RWPE2 (cell line): ENCODE results near the gene TCFL5.

Experiments used
- ATAC-seq: fragments of 200-7000 bp; cut with Tn5 transposase; 3 replicates; pipeline ENCODE4 v1.9.1; 2021; ENCODE audit warnings: low read depth
- DNase-seq: peaks from one replicate; pipeline ENCODE4 v3.0.0-alpha.2; 2020; ENCODE audit warnings: low spot score
- H3K27ac ChIP-seq: fragments of 450-650 bp; 2 replicates; pipeline ENCODE4 v1.5.1; 2017; ENCODE audit warnings: mild to moderate bottlenecking; ENCODE audit not compliant: poor library complexity, severe bottlenecking
- H3K27me3 ChIP-seq: fragments of 250-450 bp; sonication (Bioruptor Pico); 2 replicates; pipeline ENCODE4 v1.5.1; 2021; ENCODE audit warnings: mild to moderate bottlenecking, moderate library complexity; ENCODE audit not compliant: insufficient read depth, poor library complexity, severe bottlenecking
- H3K36me3 ChIP-seq: fragments of 250-450 bp; sonication (Bioruptor Pico); 2 replicates; pipeline ENCODE4 v1.5.1; 2020; ENCODE audit warnings: low read depth, mild to moderate bottlenecking, moderate library complexity
- H3K4me1 ChIP-seq: fragments of 250-450 bp; sonication (Bioruptor Pico); 2 replicates; pipeline ENCODE4 v1.5.1; 2021; ENCODE audit warnings: mild to moderate bottlenecking, moderate library complexity; ENCODE audit not compliant: insufficient read depth, poor library complexity, severe bottlenecking
- H3K4me3 ChIP-seq: fragments of 250-450 bp; sonication (Bioruptor Pico); 2 replicates; pipeline ENCODE4 v1.5.1; 2021; ENCODE audit warnings: mild to moderate bottlenecking, moderate library complexity; ENCODE audit not compliant: severe bottlenecking
- H3K9me3 ChIP-seq: fragments of 250-450 bp; sonication (Bioruptor Pico); 2 replicates; pipeline ENCODE4 v1.5.1; 2021; ENCODE audit warnings: mild to moderate bottlenecking, moderate library complexity; ENCODE audit not compliant: severe bottlenecking
- CTCF ChIP-seq: fragments of 450-650 bp; IDR thresholded peaks from one replicate; pipeline ENCODE4 v1.5.1; 2017; ENCODE audit warnings: mild to moderate bottlenecking, moderate library complexity; ENCODE audit not compliant: poor library complexity, severe bottlenecking

TCFL5 gene

GRCh38 chr20:62828051-62828450 lies 33.6 kb downstream of the TCFL5 start:
- TF ChIP-seq CTCF: no peak
- DNase-seq: no peak
- H3K27ac ChIP-seq: no peak overlapping the region
- H3K9me3 ChIP-seq: no peaks in the 10 kb centered on the region
- peaks cover 17% of the 10 kb centered on the region for H3K4me1 ChIP-seq
- H3K36me3 ChIP-seq: no peaks in the 10 kb centered on the region
- ATAC-seq: no peak
- no peaks in the 10 kb centered on the region for H3K27me3 ChIP-seq
- no peak overlapping the region for H3K4me3 ChIP-seq

GRCh38 chr20:62827311-62828038 lies 34.1 kb downstream of the TCFL5 start:
- ATAC-seq: no peak

DNA sequence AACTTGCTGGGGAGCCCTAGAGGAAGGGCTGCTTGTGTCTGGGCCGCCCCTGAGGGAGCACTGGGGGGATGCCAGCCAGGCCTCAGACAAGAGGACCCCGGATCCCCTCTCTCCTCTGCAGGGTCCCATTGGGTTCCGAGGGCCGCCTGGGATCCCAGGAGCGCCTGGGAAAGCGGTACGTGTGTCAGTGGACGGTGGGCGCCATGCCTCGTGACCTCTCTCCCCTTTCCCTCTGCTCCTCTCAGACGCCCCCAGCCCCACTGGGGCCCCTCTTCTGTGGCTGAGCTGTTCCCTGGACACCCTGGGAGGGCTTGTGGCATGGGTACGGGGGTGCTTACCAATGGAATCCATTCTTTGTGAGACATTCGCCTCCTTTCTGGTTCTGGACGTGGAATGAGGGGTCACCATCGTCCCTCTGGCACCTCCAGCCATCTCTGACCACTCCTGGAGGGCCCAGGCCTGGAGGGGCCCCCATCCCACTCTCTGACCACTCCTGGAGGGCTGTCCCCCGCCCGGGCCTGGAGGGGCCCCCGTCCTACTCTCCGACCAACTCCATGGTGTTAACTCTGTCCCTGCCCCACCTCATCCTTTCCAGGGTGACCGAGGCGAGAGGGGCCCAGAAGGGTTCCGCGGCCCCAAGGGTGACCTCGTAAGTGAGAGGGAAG lies 34.8 kb downstream of the TCFL5 start:
- TF ChIP-seq CTCF: no peak
- Histone ChIP-seq H3K4me3 (no peak overlapping the region), H3K4me1 (peaks cover 8% of the 10 kb centered on the region), H3K9me3 (no peaks in the 10 kb centered on the region), H3K27me3 (no peaks in the 10 kb centered on the region), H3K27ac (no peak overlapping the region), H3K36me3 (no peaks in the 10 kb centered on the region)
- ATAC-seq (no peak), DNase-seq (no peak)

More at GRCh38 chr20:62827311-62828038, 34.1 kb downstream of the TCFL5 start:
- no peak for TF ChIP-seq CTCF
- no peaks in the 10 kb centered on the region for H3K36me3 ChIP-seq
- no peak overlapping the region for H3K27ac ChIP-seq
- DNase-seq: no peak
- H3K4me1 ChIP-seq: peaks cover 15% of the 10 kb centered on the region
- no peaks in the 10 kb centered on the region for H3K9me3 ChIP-seq
- H3K27me3 ChIP-seq: no peaks in the 10 kb centered on the region
- H3K4me3 ChIP-seq: no peak overlapping the region

DNA sequence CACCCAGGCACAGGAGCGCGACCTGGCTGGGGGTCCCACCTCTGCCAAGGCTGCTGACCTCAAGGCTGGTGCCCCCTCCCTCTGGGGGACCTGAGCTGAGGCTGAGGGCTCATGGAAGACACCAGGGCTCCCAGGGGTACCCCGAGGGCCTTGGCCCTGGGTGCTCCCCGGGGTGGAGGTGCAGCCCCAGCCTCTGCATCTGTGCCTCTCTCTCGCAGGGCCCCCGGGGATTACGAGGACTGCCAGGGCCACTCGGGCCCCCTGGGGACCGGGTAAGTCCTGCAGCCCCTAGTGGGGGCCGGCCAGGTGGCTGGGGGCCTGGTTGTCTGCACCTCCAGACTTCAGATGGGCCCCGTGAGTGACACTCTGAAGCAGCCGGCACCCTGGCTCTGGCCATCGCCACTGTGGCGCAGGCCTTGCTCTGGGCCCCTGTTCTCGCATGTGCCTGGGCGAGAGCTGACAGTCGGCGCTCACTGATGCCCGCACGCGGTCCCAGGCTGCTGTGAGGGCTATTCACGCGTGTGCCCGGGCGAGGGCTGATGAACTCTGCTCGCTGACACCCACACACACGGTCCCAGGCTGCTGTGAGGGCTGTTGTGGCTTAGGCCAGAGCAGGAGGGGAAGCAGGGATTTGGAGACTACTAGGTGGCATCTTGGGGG lies 35.5 kb downstream of the TCFL5 start:
- no peaks in the 10 kb centered on the region for H3K27me3 ChIP-seq
- H3K27ac ChIP-seq: no peak overlapping the region
- H3K36me3 ChIP-seq: no peaks in the 10 kb centered on the region
- no peak for DNase-seq
- H3K4me3 ChIP-seq: no peak overlapping the region
- TF ChIP-seq CTCF: no peak
- ATAC-seq: no peak
- peaks cover 1% of the 10 kb centered on the region for H3K4me1 ChIP-seq
- no peaks in the 10 kb centered on the region for H3K9me3 ChIP-seq
